Measurements from ENCODE around the gene NBAS.
A peak's percentile ranks its signal among the peaks of the same experiment; 100 is the strongest.

- TF ChIP-seq POLR2AphosphoS5 (IDR thresholded peaks at IDR 0.05; ENCODE audit: low read depth, low read length): no peak
- TF ChIP-seq MXI1 (IDR thresholded peaks at IDR 0.05; ENCODE audit: low read depth, low read length): no peak
- TF ChIP-seq PBX3 (IDR thresholded peaks at IDR 0.05): peak; percentile 56
- TF ChIP-seq CTCF (IDR thresholded peaks at IDR 0.05): no peak
- no peak for TF ChIP-seq FOXJ3 (CRISPR knock-in tag; IDR thresholded peaks at IDR 0.05)
- no peak for TF ChIP-seq RCOR1 (IDR thresholded peaks at IDR 0.05; ENCODE audit: low read length)
- no peak for TF ChIP-seq ZBTB33 (IDR thresholded peaks at IDR 0.05; ENCODE audit: borderline replicate concordance, low read depth)
- TF ChIP-seq USF1 (IDR thresholded peaks at IDR 0.05; ENCODE audit: borderline replicate concordance, low read depth): no peak
- no peak for TF ChIP-seq FOXM1 (IDR thresholded peaks at IDR 0.05; ENCODE audit: low read depth)
Measured at GRCh38 chr2:15177103-15177502, 384.0 kb downstream of the NBAS start.

Measured in SK-N-SH (cell line).